SU-DHL-6 (cell line): ENCODE results near the gene FAXDC2.

ENCODE experiments used
- H2AFZ ChIP-seq: fragments of 200-600 bp; sonication (generic); 2 replicates; pipeline ENCODE4 v1.6.1; 2014; ENCODE audit warnings: low read depth, mild to moderate bottlenecking, moderate library complexity, mixed read lengths, antibody characterized with exemption, low read length; ENCODE audit not compliant: severe bottlenecking
- H3F3A ChIP-seq: fragments of 200-600 bp; shearing (Covaris generic); 2 replicates; pipeline ENCODE4 v1.6.0; 2016; ENCODE audit warnings: antibody characterized with exemption, mild to moderate bottlenecking; ENCODE audit not compliant: insufficient read depth
- H3K27ac ChIP-seq: fragments of 200-600 bp; sonication (generic); 2 replicates; pipeline ENCODE4 v1.5.1; 2016; ENCODE audit warnings: low read depth, mild to moderate bottlenecking, low read length, moderate library complexity, mixed read lengths
- H3K27me3 ChIP-seq: fragments of 200-600 bp; sonication (generic), shearing (Covaris generic); 2 replicates; pipeline ENCODE4 v1.6.0; 2014; ENCODE audit warnings: mild to moderate bottlenecking, low read length
- H3K36me3 ChIP-seq: fragments of 200-600 bp; sonication (generic); 2 replicates; pipeline ENCODE4 v1.6.1; 2014; ENCODE audit warnings: mild to moderate bottlenecking, low read length, mixed read lengths
- H3K4me2 ChIP-seq: fragments of 300-600, 200-600 bp; shearing (Covaris generic), sonication (generic); 2 replicates; pipeline ENCODE4 v1.6.0; 2014; ENCODE audit warnings: low read length, low read depth, mild to moderate bottlenecking; ENCODE audit not compliant: poor library complexity, severe bottlenecking
- H3K4me3 ChIP-seq: fragments of 200-600 bp; sonication (generic); 2 replicates; pipeline ENCODE4 v1.5.1; 2014; ENCODE audit warnings: antibody characterized with exemption, low read length, mild to moderate bottlenecking, mixed read lengths; ENCODE audit not compliant: insufficient read depth, poor library complexity, severe bottlenecking
- H3K79me2 ChIP-seq: fragments of 200-600 bp; sonication (generic); 2 replicates; pipeline ENCODE4 v1.6.1; 2014; ENCODE audit warnings: mild to moderate bottlenecking, low read length, moderate library complexity; ENCODE audit not compliant: insufficient read depth
- H3K9ac ChIP-seq: fragments of 200-600 bp; sonication (generic); 2 replicates; pipeline ENCODE4 v1.7.0; 2014; ENCODE audit warnings: mild to moderate bottlenecking, low read length
- H3K9me2 ChIP-seq: fragments of 200-600 bp; sonication (generic); replicated peaks from 2 replicates; pipeline ENCODE4 v1.6.1; 2014; ENCODE audit warnings: low read length; ENCODE audit not compliant: insufficient read depth
- H3K9me3 ChIP-seq: fragments of 200-600 bp; sonication (generic); 2 replicates; pipeline ENCODE4 v1.6.1; 2014; ENCODE audit warnings: low read length, mixed read lengths; ENCODE audit not compliant: insufficient read depth
- H4K20me1 ChIP-seq: fragments of 200-600 bp; sonication (generic); 2 replicates; pipeline ENCODE4 v1.6.1; 2014; ENCODE audit warnings: low read depth, mild to moderate bottlenecking, antibody characterized with exemption, low read length, moderate library complexity, mixed read lengths
- EZH2phosphoT487 ChIP-seq: fragments of 200-600 bp; sonication (generic), shearing (Covaris generic); conservative IDR thresholded peaks from 2 replicates; pipeline ENCODE4 v1.6.1; 2018; ENCODE audit warnings: mild to moderate bottlenecking, antibody characterized with exemption, low read length, moderate library complexity, mixed read lengths
- TF ChIP-seq, protein P1 (sequence below): fragments of 200-600 bp; sonication (generic); IDR thresholded peaks from one replicate; pipeline ENCODE4 v1.5.1; 2017; ENCODE audit warnings: antibody characterized with exemption, mild to moderate bottlenecking, low read length, moderate library complexity; ENCODE audit not compliant: insufficient read depth, poor library complexity, severe bottlenecking

The FAXDC2 gene

DNA sequence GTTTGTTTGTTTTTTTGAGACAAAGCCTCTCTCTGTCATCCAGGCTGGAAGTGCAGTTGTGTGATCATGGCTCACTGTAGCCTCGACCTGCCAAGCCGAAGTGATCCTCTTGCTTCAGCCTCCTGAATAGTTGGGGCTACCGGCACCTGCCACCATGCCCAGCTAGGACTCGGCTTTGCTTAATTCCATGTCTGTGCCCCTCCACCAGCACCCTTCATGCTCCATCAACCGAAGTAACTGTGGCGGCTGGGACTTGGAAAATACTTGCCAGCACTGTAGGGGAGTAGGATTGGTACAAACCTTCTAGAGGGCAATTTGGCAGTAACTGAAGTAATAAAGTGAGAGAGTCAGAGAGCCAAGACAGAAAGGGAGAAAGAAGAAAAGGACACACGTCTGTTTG is 19.0 kb downstream of the FAXDC2 start:
- Histone ChIP-seq H3F3A (0 out of 2 replicates have a peak, but pooled peaks cover 2% of the 10 kb centered on the region), H3K27ac (no peak overlapping the region), H3K4me3 (no peak overlapping the region), H3K27me3 (no peaks in the 10 kb centered on the region), H3K36me3 (peaks cover 5% of the 10 kb centered on the region; the same call in 1 of the 2 replicates), H3K9me3 (no peaks in the 10 kb centered on the region), H3K9me2 (no peaks in the 10 kb centered on the region), H3K9ac (no peak overlapping the region), H4K20me1 (no peaks in the 10 kb centered on the region), H3K4me2 (no peak overlapping the region), H2AFZ (no peak overlapping the region), H3K79me2 (no peaks in the 10 kb centered on the region)
- TF ChIP-seq EZH2phosphoT487 = no peak
- TF ChIP-seq, protein P1, sequence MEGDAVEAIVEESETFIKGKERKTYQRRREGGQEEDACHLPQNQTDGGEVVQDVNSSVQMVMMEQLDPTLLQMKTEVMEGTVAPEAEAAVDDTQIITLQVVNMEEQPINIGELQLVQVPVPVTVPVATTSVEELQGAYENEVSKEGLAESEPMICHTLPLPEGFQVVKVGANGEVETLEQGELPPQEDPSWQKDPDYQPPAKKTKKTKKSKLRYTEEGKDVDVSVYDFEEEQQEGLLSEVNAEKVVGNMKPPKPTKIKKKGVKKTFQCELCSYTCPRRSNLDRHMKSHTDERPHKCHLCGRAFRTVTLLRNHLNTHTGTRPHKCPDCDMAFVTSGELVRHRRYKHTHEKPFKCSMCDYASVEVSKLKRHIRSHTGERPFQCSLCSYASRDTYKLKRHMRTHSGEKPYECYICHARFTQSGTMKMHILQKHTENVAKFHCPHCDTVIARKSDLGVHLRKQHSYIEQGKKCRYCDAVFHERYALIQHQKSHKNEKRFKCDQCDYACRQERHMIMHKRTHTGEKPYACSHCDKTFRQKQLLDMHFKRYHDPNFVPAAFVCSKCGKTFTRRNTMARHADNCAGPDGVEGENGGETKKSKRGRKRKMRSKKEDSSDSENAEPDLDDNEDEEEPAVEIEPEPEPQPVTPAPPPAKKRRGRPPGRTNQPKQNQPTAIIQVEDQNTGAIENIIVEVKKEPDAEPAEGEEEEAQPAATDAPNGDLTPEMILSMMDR = no peak

DNA sequence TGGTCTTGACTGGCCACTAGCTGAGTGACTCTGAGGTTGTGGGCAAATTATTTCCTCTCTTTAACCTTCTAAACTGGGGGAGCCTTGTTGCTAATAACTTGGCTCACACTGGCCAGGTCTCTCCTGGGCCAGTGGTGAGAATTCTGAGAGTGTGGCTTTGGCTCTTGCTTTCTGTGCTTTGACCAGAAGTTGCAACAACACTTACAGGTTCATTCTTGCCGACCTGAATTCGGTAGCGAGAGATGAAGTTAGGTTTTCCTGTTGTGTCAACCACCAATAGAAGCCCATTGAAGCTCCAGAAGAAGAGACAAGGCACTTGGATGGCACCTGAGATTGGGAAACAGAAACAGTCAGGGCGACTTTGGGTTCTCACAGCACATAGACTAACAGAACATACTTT is 19.8 kb downstream of the FAXDC2 start:
- no peak overlapping the region for H3K4me3 ChIP-seq
- no peak overlapping the region for H3K4me2 ChIP-seq
- H3F3A ChIP-seq = 0 out of 2 replicates have a peak, but pooled peaks cover 2% of the 10 kb centered on the region
- no peaks in the 10 kb centered on the region for H3K9me3 ChIP-seq
- H3K9ac ChIP-seq = no peak overlapping the region
- no peak for TF ChIP-seq EZH2phosphoT487
- TF ChIP-seq, protein P1 = no peak
- no peaks in the 10 kb centered on the region for H3K79me2 ChIP-seq
- peaks cover 5% of the 10 kb centered on the region; the same call in 1 of the 2 replicates for H3K36me3 ChIP-seq
- no peak overlapping the region for H2AFZ ChIP-seq
- H4K20me1 ChIP-seq = no peaks in the 10 kb centered on the region
- no peaks in the 10 kb centered on the region for H3K27me3 ChIP-seq
- no peaks in the 10 kb centered on the region for H3K9me2 ChIP-seq
- H3K27ac ChIP-seq = no peak overlapping the region

DNA sequence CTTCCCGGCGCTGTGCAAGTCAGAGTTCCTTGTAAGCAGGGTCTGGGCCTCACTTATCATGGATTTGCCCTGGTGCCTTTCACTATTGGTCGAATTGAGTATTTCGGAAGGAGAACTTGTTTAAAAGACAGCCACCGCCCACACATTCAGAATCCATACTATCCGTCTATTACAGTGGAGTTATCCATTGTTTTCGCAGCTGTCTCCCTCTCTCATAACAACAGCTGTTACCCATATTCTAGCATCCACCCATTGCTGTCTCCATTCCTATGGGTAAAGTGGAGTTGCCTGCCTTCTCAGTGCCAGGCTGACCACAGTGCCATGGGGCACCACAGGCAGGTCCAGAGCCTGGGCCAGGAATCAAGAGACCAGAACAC is 20.2 kb downstream of the FAXDC2 start:
- Histone ChIP-seq H3K27me3 (no peaks in the 10 kb centered on the region), H3K36me3 (peaks cover 5% of the 10 kb centered on the region; the same call in 1 of the 2 replicates), H3F3A (0 out of 2 replicates have a peak, but pooled peaks cover 2% of the 10 kb centered on the region), H3K4me2 (no peak overlapping the region), H3K9me3 (no peaks in the 10 kb centered on the region), H4K20me1 (no peaks in the 10 kb centered on the region), H3K79me2 (no peaks in the 10 kb centered on the region), H3K4me3 (no peak overlapping the region), H3K9me2 (no peaks in the 10 kb centered on the region), H3K9ac (no peak overlapping the region), H3K27ac (no peak overlapping the region), H2AFZ (no peak overlapping the region)
- TF ChIP-seq EZH2phosphoT487 = no peak
- TF ChIP-seq, protein P1 = no peak
